HCT116 (cell line): ENCODE measurements around the gene CPLX3. TPM values are rescaled to one million over a fixed set of nuclear protein-coding genes. Genes with fewer than 3 reads are reported as not detected.
A peak's percentile ranks its signal among the peaks of the same experiment; 100 is the strongest.

Experiments
- ATAC-seq: fragments of 200-7000 bp; cut with Tn5 transposase; 2 replicates; pipeline ENCODE4 v1.9.1; 2020; ENCODE audit warnings: mild to moderate bottlenecking, moderate library complexity
- BruUV-seq: library from RNA; stranded (reverse); fragments of 400-500 nt; replicated peaks from 2 replicates; lab custom pipeline; 2021; lab: Mats Ljungman, UMichigan
- CTCF ChIA-PET: fragments of 300-600 bp; sonication (Branson Sonifier 250); formaldehyde crosslinking; loops from one replicate; lab custom pipeline; 2021; ENCODE audit warnings: antibody characterized with exemption; lab: Charles Lee
- POLR2A ChIA-PET: fragments of 300-600, 350-600 bp; sonication (Branson Sonifier 250); formaldehyde crosslinking; loops from one replicate; lab custom pipeline; 2021; ENCODE audit warnings: antibody characterized with exemption; lab: Charles Lee
- RAD21 ChIA-PET, 2 experiments: fragments of 300-600 bp; sonication (Branson Sonifier 250); formaldehyde crosslinking; loops; one replicate each; lab custom pipeline; 2023; ENCODE audit warnings: low total read pairs in 2 of 2; ENCODE audit not compliant: uncharacterized antibody in 2 of 2, unreplicated experiment in 2 of 2, low non-redundant PET in 1 of 2; lab: Charles Lee
- DNase-seq: peaks from one replicate; pipeline ENCODE4 v3.0.0-alpha.2; 2010; ENCODE audit warnings: low read depth, low spot score
- H2AFZ ChIP-seq: fragments of 200-600 bp; shearing (Covaris generic), sonication (generic); 2 replicates; pipeline ENCODE4 v1.6.1; 2017; ENCODE audit warnings: low read depth, mixed run types, mixed read lengths, antibody characterized with exemption, low read length; ENCODE audit not compliant: poor library complexity, severe bottlenecking
- H3K27ac ChIP-seq: 2 replicates; pipeline ENCODE4 v1.5.1; 2012; ENCODE audit warnings: low read depth, low read length
- H3K27me3 ChIP-seq: fragments of 200-600 bp; sonication (generic); 2 replicates; pipeline ENCODE4 v1.6.1; 2016; ENCODE audit warnings: mixed run types, low read length, mixed read lengths; ENCODE audit not compliant: insufficient read depth
- H3K36me3 ChIP-seq, 2 experiments: fragments of 200-500 bp in 1 of 2; fragments of 200-600 bp in 1 of 2; sonication (Bioruptor generic) in 1 of 2; sonication (generic) in 1 of 2; 2 replicates each; pipeline versions ENCODE4 v1.5.1 to v1.6.1; 2014 to 2016; ENCODE audit warnings: low read length in 2 of 2, inconsistent platforms in 1 of 2, mixed read lengths in 1 of 2, mixed run types in 1 of 2; ENCODE audit not compliant: insufficient read depth in 2 of 2, control insufficient read depth in 1 of 2
- H3K4me1 ChIP-seq, 2 experiments: fragments of 200-600 bp in 1 of 2; sonication (generic) in 1 of 2; 2 replicates each; pipeline versions ENCODE4 v1.5.1 to v1.6.1; 2012 to 2017; ENCODE audit warnings: low read length in 2 of 2, inconsistent platforms in 1 of 2, mild to moderate bottlenecking in 1 of 2, mixed read lengths in 1 of 2, mixed run types in 1 of 2, moderate library complexity in 1 of 2; ENCODE audit not compliant: insufficient read depth in 2 of 2, control insufficient read depth in 1 of 2
- H3K4me2 ChIP-seq: fragments of 200-600 bp; sonication (generic); 2 replicates; pipeline ENCODE4 v1.6.1; 2017; ENCODE audit warnings: mixed run types, low read length, mixed read lengths
- H3K4me3 ChIP-seq, 2 experiments: fragments of 200-600 bp in 1 of 2; sonication (generic) in 1 of 2; replicated peaks in 1 of 2; 2 replicates each; pipeline ENCODE4 v1.5.1; 2011 to 2016; ENCODE audit warnings: low read length in 2 of 2, control low read depth in 1 of 2, low read depth in 1 of 2, mild to moderate bottlenecking in 1 of 2, mixed read lengths in 1 of 2, mixed run types in 1 of 2
- H3K79me2 ChIP-seq: fragments of 200-600 bp; sonication (generic); 2 replicates; pipeline ENCODE4 v1.6.1; 2017; ENCODE audit warnings: mild to moderate bottlenecking, mixed run types, low read length, moderate library complexity, mixed read lengths; ENCODE audit not compliant: insufficient read depth
- H3K9ac ChIP-seq: fragments of 200-600 bp; sonication (generic); 2 replicates; pipeline ENCODE4 v1.6.1; 2016; ENCODE audit warnings: low read length, mixed read lengths
- H3K9me2 ChIP-seq: fragments of 200-600 bp; sonication (generic), shearing (Covaris generic); 2 replicates; pipeline ENCODE4 v1.6.1; 2017; ENCODE audit warnings: mixed run types, mild to moderate bottlenecking, moderate library complexity; ENCODE audit not compliant: insufficient read depth
- H3K9me3 ChIP-seq, 2 experiments: fragments of 200-500 bp in 1 of 2; fragments of 200-600 bp in 1 of 2; sonication (Bioruptor generic) in 1 of 2; sonication (generic) in 1 of 2; 2 replicates each; pipeline ENCODE4 v1.6.1; 2014 to 2017; ENCODE audit warnings: low read length in 2 of 2, mixed read lengths in 2 of 2, inconsistent platforms in 1 of 2, low read depth in 1 of 2, mild to moderate bottlenecking in 1 of 2, mixed run types in 1 of 2, moderate library complexity in 1 of 2; ENCODE audit not compliant: control insufficient read depth in 1 of 2, insufficient read depth in 1 of 2
- H4K20me1 ChIP-seq: fragments of 200-600 bp; sonication (generic), shearing (Covaris generic); 2 replicates; pipeline ENCODE4 v1.6.1; 2017; ENCODE audit warnings: mixed run types, mild to moderate bottlenecking, moderate library complexity; ENCODE audit not compliant: insufficient read depth
- ATF3 ChIP-seq: IDR thresholded peaks from 2 replicates; pipeline ENCODE4 v1.6.1; 2012
- EGR1 ChIP-seq: IDR thresholded peaks from 2 replicates; pipeline ENCODE4 v1.6.1; 2012; ENCODE audit warnings: low read depth
- ELF1 ChIP-seq: IDR thresholded peaks from 2 replicates; pipeline ENCODE4 v1.6.1; 2012; ENCODE audit warnings: low read depth, borderline replicate concordance
- EZH2phosphoT487 ChIP-seq: fragments of 200-600 bp; IDR thresholded peaks from 2 replicates; pipeline ENCODE4 v1.6.1; 2018; ENCODE audit warnings: antibody characterized with exemption, borderline replicate concordance
- JUND ChIP-seq: IDR thresholded peaks from 2 replicates; pipeline ENCODE4 v1.6.1; 2012
- MAX ChIP-seq: IDR thresholded peaks from 2 replicates; pipeline ENCODE4 v1.6.1; 2012
- RAD21 ChIP-seq: IDR thresholded peaks from 2 replicates; pipeline ENCODE4 v1.6.1; 2012; ENCODE audit warnings: low read depth, mild to moderate bottlenecking
- REST ChIP-seq: IDR thresholded peaks from 2 replicates; pipeline ENCODE4 v1.6.1; 2012; ENCODE audit warnings: low read depth
- SIN3A ChIP-seq: IDR thresholded peaks from 2 replicates; pipeline ENCODE4 v1.6.1; 2012; ENCODE audit warnings: low read depth
- SP1 ChIP-seq: IDR thresholded peaks from 2 replicates; pipeline ENCODE4 v1.6.1; 2012; ENCODE audit warnings: low read depth
- SRF ChIP-seq: IDR thresholded peaks from 2 replicates; pipeline ENCODE4 v1.6.1; 2012; ENCODE audit warnings: low read depth
- TCF7L2 ChIP-seq: IDR thresholded peaks from 2 replicates; pipeline ENCODE4 v1.7.0; 2011; ENCODE audit warnings: borderline replicate concordance, inconsistent platforms; ENCODE audit not compliant: insufficient read depth, insufficient read length; ENCODE audit errors: extremely low read depth
- YY1 ChIP-seq: IDR thresholded peaks from 2 replicates; pipeline ENCODE4 v1.6.1; 2011; ENCODE audit warnings: low read length, low read depth, moderate library complexity, mild to moderate bottlenecking; ENCODE audit not compliant: insufficient replicate concordance; ENCODE audit errors: extremely low read depth
- ZBTB33 ChIP-seq: IDR thresholded peaks from 2 replicates; pipeline ENCODE4 v1.6.1; 2011; ENCODE audit warnings: mild to moderate bottlenecking, low read length, moderate library complexity; ENCODE audit not compliant: insufficient replicate concordance; ENCODE audit errors: extremely low read depth
- ZFX ChIP-seq: fragments of 450-650 bp; IDR thresholded peaks from 2 replicates; pipeline ENCODE4 v1.6.1; 2017
- ZNF274 ChIP-seq: fragments of 200-500 bp; sonication (Bioruptor generic); IDR thresholded peaks from 2 replicates; pipeline ENCODE4 v1.6.1; 2014; ENCODE audit warnings: mild to moderate bottlenecking, low read depth, low read length, inconsistent platforms
- intact Hi-C: fragments of 100-400 bp; cut with micrococcal nuclease; formaldehyde crosslinking; loops from 2 replicates; pipeline ENCODE4 v1.10.0; 2022
- total RNA-seq: library from RNA; stranded (reverse); gene quantifications from one replicate; pipeline ENCODE4 v1.2.1, GENCODE V29; 2021; ENCODE audit not compliant: unreplicated experiment

CPLX3 gene
- total RNA-seq, 1 experiment from 2014 or later: not detected

- TF ChIP-seq SIN3A (no peak), EGR1 (no peak), RAD21 (no peak), ELF1 (no peak), ZFX (no peak), SP1 (no peak)
Observed at GRCh38 chr15:74779162-74779648, 47.2 kb upstream of the CPLX3 start (continued).

GRCh38 chr15:74780523-74781430 lies 45.6 kb upstream of the CPLX3 start:
- no TSS peak for BruUV-seq
- no peak for ATAC-seq
- peak overlapping the region; percentile 37 to 93; a peak in 3 of 4 replicates for H3K4me3 ChIP-seq
- no peaks in the 10 kb centered on the region for H3K27me3 ChIP-seq
- no peaks in the 10 kb centered on the region for H4K20me1 ChIP-seq
- RAD21 ChIA-PET: no interaction called here
- no peaks in the 10 kb centered on the region for H3K9me3 ChIP-seq
- intact Hi-C loops: loop anchor here (10.0 kb wide), 1 partner anchor 424 kb away; the partner anchor contains the start of gene C15orf39
- H3K9ac ChIP-seq: no peak overlapping the region
- peak overlapping the region; percentile 97 for H3K4me2 ChIP-seq
- H2AFZ ChIP-seq: peak overlapping the region; percentile 84
- peaks cover 14 to 20% of the 10 kb centered on the region in 2 experiments for H3K4me1 ChIP-seq
- CTCF ChIA-PET: interaction anchor here (0.8 to 3.0 kb wide), 6 partner anchors 9 to 169 kb away, joined by 3 to 10 read pairs (median 6); no protein-coding TSS in a partner anchor
- H3K27ac ChIP-seq: no peak overlapping the region; the same call in 1 of the 2 replicates
- no peaks in the 10 kb centered on the region for H3K9me2 ChIP-seq
- H3K79me2 ChIP-seq: peaks cover 34% of the 10 kb centered on the region
- peaks cover 0 to 5% of the 10 kb centered on the region in 2 experiments; a peak in 2 of 4 replicates for H3K36me3 ChIP-seq
- no peak for DNase-seq
- POLR2A ChIA-PET: no interaction called here
- no peak for TF ChIP-seq RAD21
- no peak for TF ChIP-seq SRF
- TF ChIP-seq SP1: no peak
- TF ChIP-seq ZFX: no peak
- no peak for TF ChIP-seq ZNF274
- no peak for TF ChIP-seq ELF1
- no peak for TF ChIP-seq TCF7L2
- no peak for TF ChIP-seq JUND
- TF ChIP-seq SIN3A: no peak
- TF ChIP-seq EGR1: no peak
- TF ChIP-seq MAX: no peak
- TF ChIP-seq YY1: no peak
- TF ChIP-seq REST: no peak
- no peak for TF ChIP-seq EZH2phosphoT487
- TF ChIP-seq ATF3: no peak
- TF ChIP-seq ZBTB33: no peak
